ENCODE results near the gene VPS37B.

Gene VPS37B

GRCh38 chr12:122842505-122843405 is 53.2 kb downstream of the VPS37B start:
- no peak overlapping the region for H3K4me3 ChIP-seq (ENCODE audit: control insufficient read depth, low read depth, low read length)
- no peak for TF ChIP-seq CTCF (IDR thresholded peaks at IDR 0.05; ENCODE audit: control insufficient read depth, insufficient read depth, low read depth, low read length, missing control alignments)
- no peak for DNase-seq (ENCODE audit: low read depth)

DNA sequence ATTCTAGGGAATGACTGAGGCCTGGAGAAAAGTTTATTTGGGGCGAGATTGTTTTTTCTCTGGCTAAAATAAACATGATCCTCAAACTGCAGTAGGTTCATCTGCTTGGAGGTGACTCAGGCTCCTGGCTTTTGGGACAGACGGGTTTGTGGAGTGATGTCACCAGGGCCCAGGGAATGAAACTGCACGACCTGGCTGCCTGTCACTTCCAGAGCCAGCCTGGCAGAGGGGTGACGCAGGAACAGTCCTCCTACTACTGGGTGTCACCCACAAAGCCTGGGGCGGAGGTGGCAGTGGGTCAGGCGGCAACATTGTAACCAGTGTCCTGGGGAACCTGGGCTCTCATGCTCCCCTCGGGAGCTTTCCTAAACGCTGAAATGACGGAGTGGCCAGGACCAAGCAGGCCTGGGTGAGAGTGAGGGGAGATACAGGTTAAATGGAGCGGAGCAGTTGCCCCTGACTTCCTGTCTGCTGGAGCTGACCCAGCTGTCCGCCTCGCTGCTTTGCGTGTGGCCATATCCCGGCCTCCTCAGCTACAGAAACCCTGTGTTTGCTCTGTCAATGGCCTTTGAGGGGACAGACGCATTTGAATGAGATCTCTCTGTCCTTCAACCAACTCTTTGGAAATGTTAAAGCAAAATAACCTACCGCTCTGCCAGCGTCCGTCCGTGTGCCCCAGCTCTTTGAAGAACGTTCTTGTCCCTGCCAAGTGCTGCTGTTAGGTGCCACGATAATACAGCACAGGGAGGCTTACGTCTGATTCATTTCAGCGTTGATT is 54.2 kb downstream of the VPS37B start:
- no peak overlapping the region for H3K4me3 ChIP-seq (ENCODE audit: control insufficient read depth, low read depth, low read length)
- DNase-seq (ENCODE audit: low read depth) = no peak
- TF ChIP-seq CTCF (IDR thresholded peaks at IDR 0.05; ENCODE audit: control insufficient read depth, insufficient read depth, low read depth, low read length, missing control alignments) = no peak

DNA sequence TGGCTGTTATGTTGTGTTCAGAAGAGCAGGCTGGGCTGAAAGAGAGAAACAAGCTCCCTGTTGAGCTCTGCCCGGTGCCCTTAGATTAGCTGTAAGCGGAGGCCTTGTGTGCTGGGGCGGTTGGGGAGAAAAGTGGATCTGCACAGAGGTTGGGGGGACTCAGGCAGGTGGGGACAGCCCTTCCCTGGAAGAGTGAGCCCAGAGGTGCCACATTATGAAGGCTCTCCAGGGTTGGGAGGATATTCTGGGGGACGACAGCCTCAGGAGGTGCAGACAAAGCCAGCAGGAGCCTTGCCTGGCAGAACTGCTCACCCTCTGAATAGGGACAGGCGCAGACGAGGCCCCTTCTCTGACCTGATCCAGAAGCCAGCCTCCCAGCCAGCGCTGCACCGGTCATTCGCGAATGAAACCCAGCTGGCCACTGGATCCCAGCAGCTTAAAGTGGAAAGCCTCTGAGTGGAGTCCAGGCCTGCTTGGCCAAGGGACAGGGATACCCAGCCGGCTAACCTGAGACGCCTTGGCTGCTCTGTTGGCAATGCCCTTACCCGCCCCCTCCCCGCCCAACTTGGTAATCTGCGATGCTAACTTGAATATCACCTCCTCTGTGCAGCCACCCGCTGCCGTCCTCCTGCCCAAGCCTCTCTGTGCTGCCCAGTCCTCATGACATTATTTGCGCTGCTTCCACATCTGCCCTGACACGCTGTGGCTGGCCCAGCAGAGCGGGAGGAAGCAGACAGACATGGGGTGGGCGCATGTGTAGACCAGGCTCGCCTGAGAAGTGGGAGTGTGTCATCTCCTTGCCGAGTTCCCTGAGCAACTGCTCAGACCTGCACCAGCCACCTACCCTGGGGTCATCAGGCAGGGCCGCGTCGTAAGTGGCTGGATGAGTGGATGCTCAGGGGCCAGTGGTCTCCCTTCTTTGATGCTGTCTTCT is 55.1 kb downstream of the VPS37B start:
- DNase-seq (ENCODE audit: low read depth) = no peak
- H3K4me3 ChIP-seq (ENCODE audit: control insufficient read depth, low read depth, low read length) = no peak overlapping the region
- TF ChIP-seq CTCF (IDR thresholded peaks at IDR 0.05; ENCODE audit: control insufficient read depth, insufficient read depth, low read depth, low read length, missing control alignments) = no peak

GRCh38 chr12:122839907-122840554 is 55.9 kb downstream of the VPS37B start:
- no peak for DNase-seq (ENCODE audit: low read depth)
- no peak overlapping the region for H3K4me3 ChIP-seq (ENCODE audit: control insufficient read depth, low read depth, low read length)
- no peak for TF ChIP-seq CTCF (IDR thresholded peaks at IDR 0.05; ENCODE audit: control insufficient read depth, insufficient read depth, low read depth, low read length, missing control alignments)

DNA sequence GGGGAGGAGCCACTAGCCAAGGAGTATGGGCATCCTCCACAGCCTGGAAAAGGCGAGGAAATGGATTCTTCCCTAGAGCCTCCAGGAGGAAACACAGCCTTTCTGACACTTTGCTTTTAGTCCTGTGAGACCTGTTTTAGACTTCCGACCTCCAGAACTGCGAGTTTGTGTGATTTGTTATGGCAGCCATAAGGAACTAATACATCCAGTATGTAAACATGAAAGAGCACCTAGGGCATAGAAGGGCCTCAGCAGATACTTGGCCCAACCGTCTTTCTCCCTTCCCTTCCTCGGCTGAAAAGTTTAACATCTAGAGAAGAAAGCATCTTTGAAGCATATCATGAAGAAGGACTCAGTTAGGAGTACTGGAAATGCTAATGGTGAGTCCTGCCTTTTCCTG is 57.1 kb downstream of the VPS37B start:
- no peak for TF ChIP-seq CTCF (IDR thresholded peaks at IDR 0.05; ENCODE audit: control insufficient read depth, insufficient read depth, low read depth, low read length, missing control alignments)
- DNase-seq (ENCODE audit: low read depth) = no peak
- no peak overlapping the region for H3K4me3 ChIP-seq (ENCODE audit: control insufficient read depth, low read depth, low read length)

All from AG09309 (cell line).